GOT3 (cell line): Measurements from ENCODE around the gene PCSK6.
"Not testable (repeated sequence)": the region's sequence is repeated elsewhere in the genome, so short reads cannot be mapped to it uniquely, and the experiment has no call there.

ENCODE experiments used
- DNase-seq: peaks from one replicate; lab custom pipeline; 2025; ENCODE audit warnings: mixed read lengths; lab: John Stamatoyannopoulos, UW

The PCSK6 gene

GRCh38 chr15:101376615-101377395 lies 112.7 kb downstream of the PCSK6 start:
- no peak for DNase-seq

GRCh38 chr15:101375006-101375405 lies 114.5 kb downstream of the PCSK6 start:
- not testable (repeated sequence) for DNase-seq

- DNase-seq, result no peak
These were observed 115.2 kb downstream of the PCSK6 start for GRCh38 chr15:101374326-101374725.

- no peak for DNase-seq
These were observed 115.9 kb downstream of the PCSK6 start for GRCh38 chr15:101373577-101373976.

GRCh38 chr15:101372960-101373525 lies 116.5 kb downstream of the PCSK6 start:
- DNase-seq, result no peak

- DNase-seq, result no peak
These were observed 117.3 kb downstream of the PCSK6 start for GRCh38 chr15:101372149-101372577.

- DNase-seq, result no peak
These were observed 118.0 kb downstream of the PCSK6 start for GRCh38 chr15:101371519-101371918.

- DNase-seq, result no peak
These were observed 118.4 kb downstream of the PCSK6 start for GRCh38 chr15:101371081-101371480.

GRCh38 chr15:101370330-101371024 lies 119.0 kb downstream of the PCSK6 start:
- DNase-seq, result no peak

GRCh38 chr15:101369676-101370075 lies 119.8 kb downstream of the PCSK6 start:
- DNase-seq, result no peak

GRCh38 chr15:101368861-101369642 lies 120.5 kb downstream of the PCSK6 start:
- no peak for DNase-seq

- DNase-seq, result no peak
These were observed 121.3 kb downstream of the PCSK6 start for GRCh38 chr15:101368086-101368780.

- DNase-seq, result no peak
These were observed 122.7 kb downstream of the PCSK6 start for GRCh38 chr15:101366853-101367252.

- no peak for DNase-seq
These were observed 126.4 kb downstream of the PCSK6 start for GRCh38 chr15:101362986-101363566.

GRCh38 chr15:101362359-101362758 lies 127.1 kb downstream of the PCSK6 start:
- DNase-seq, result no peak

- DNase-seq, result no peak
These were observed 128.1 kb downstream of the PCSK6 start for GRCh38 chr15:101361418-101361817.

- no peak for DNase-seq
These were observed 130.1 kb downstream of the PCSK6 start for GRCh38 chr15:101359365-101359947.

- DNase-seq, result no peak
These were observed 130.6 kb downstream of the PCSK6 start for GRCh38 chr15:101358895-101359294.

- no peak for DNase-seq
These were observed 131.6 kb downstream of the PCSK6 start for GRCh38 chr15:101357885-101358284.

- DNase-seq, result no peak
These were observed 132.2 kb downstream of the PCSK6 start for GRCh38 chr15:101357333-101357732.
